K562 (cell line): ENCODE data around the gene CACNA1C. TPM values are rescaled to one million over a fixed set of nuclear protein-coding genes. Genes with fewer than 3 reads are reported as not detected.

Experiments
- BRD4 ChIP-seq: fragments of 200-600 bp; sonication (generic); IDR thresholded peaks from 2 replicates; pipeline ENCODE4 v1.6.1; 2017; ENCODE audit warnings: inconsistent platforms
- polyA plus RNA-seq, 8 experiments: library from polyadenylated mRNA; depleted of rRNA in 4 of 8; stranded (reverse) in 5 of 8; unstranded in 3 of 8; fragments of >200 nt; fragmentation: Nextera tagmentation in 2 of 8; fragmentation: Illumina TruSeq in 1 of 8; extraction: Ambion mirVana in 2 of 8; extraction: Trizol in 1 of 8; gene quantifications; 2 replicates each; pipeline versions ENCODE4 v1.2.1 to v1.2.3, GENCODE V29; 2011 to 2014; ENCODE audit warnings: inconsistent platforms in 1 of 8, missing spikeins in 1 of 8
- total RNA-seq, 7 experiments: library from RNA; depleted of rRNA in 6 of 7; stranded (reverse); fragments of >200 nt in 6 of 7; fragmentation: Illumina TruSeq in 2 of 7; extraction: Trizol in 2 of 7; gene quantifications; 2 replicates each; pipeline versions ENCODE4 v1.2.1 to v1.2.3, GENCODE V29; 2011 to 2021; ENCODE audit warnings: low replicate concordance in 1 of 7
- TF ChIP-seq, protein P1 (sequence below), 2 experiments: fragments of 450-650 bp in 1 of 2; sonication (generic) in 1 of 2; formaldehyde crosslinking in 1 of 2; IDR thresholded peaks; 2 replicates each; pipeline versions ENCODE4 v1.7.1 to v1.9.0; 2016 to 2022; ENCODE audit warnings: inconsistent platforms in 1 of 2, mild to moderate bottlenecking in 1 of 2, missing genetic modification reagents in 1 of 2

Gene CACNA1C
- total and polyA plus RNA-seq, 9 of the 15 experiments (the other 6 are each of a cell fraction or from before 2014, with no cell fraction given) = not detected

- TF ChIP-seq, protein P1, sequence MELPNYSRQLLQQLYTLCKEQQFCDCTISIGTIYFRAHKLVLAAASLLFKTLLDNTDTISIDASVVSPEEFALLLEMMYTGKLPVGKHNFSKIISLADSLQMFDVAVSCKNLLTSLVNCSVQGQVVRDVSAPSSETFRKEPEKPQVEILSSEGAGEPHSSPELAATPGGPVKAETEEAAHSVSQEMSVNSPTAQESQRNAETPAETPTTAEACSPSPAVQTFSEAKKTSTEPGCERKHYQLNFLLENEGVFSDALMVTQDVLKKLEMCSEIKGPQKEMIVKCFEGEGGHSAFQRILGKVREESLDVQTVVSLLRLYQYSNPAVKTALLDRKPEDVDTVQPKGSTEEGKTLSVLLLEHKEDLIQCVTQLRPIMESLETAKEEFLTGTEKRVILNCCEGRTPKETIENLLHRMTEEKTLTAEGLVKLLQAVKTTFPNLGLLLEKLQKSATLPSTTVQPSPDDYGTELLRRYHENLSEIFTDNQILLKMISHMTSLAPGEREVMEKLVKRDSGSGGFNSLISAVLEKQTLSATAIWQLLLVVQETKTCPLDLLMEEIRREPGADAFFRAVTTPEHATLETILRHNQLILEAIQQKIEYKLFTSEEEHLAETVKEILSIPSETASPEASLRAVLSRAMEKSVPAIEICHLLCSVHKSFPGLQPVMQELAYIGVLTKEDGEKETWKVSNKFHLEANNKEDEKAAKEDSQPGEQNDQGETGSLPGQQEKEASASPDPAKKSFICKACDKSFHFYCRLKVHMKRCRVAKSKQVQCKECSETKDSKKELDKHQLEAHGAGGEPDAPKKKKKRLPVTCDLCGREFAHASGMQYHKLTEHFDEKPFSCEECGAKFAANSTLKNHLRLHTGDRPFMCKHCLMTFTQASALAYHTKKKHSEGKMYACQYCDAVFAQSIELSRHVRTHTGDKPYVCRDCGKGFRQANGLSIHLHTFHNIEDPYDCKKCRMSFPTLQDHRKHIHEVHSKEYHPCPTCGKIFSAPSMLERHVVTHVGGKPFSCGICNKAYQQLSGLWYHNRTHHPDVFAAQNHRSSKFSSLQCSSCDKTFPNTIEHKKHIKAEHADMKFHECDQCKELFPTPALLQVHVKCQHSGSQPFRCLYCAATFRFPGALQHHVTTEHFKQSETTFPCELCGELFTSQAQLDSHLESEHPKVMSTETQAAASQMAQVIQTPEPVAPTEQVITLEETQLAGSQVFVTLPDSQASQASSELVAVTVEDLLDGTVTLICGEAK (IDR thresholded peaks at IDR 0.05) = no peak
- TF ChIP-seq, protein P1 (CRISPR knock-in tag; IDR thresholded peaks at IDR 0.05) = no peak
- no peak for TF ChIP-seq BRD4
- TF ChIP-seq, all 486 proteins: peak for 0
Observed at GRCh38 chr12:2679816-2680675, 627.3 kb downstream of the CACNA1C start (continued).
